GDM1 (cell line): ENCODE results near the gene NANS.

Source experiments
- DNase-seq: peaks from one replicate; lab custom pipeline; 2025; lab: John Stamatoyannopoulos, UW

NANS gene

GRCh38 chr9:98038958-98039357, 17.6 kb upstream of the NANS start:
- DNase-seq = no peak

- DNase-seq = no peak
These were observed 16.9 kb upstream of the NANS start for GRCh38 chr9:98039607-98040017.

- DNase-seq = no peak
These were observed 16.3 kb upstream of the NANS start for GRCh38 chr9:98040212-98040611.

- DNase-seq = no peak
These were observed 12.6 kb upstream of the NANS start for GRCh38 chr9:98043915-98044314.

GRCh38 chr9:98045234-98046179, 11.0 kb upstream of the NANS start:
- peak; percentile 82 for DNase-seq

DNA sequence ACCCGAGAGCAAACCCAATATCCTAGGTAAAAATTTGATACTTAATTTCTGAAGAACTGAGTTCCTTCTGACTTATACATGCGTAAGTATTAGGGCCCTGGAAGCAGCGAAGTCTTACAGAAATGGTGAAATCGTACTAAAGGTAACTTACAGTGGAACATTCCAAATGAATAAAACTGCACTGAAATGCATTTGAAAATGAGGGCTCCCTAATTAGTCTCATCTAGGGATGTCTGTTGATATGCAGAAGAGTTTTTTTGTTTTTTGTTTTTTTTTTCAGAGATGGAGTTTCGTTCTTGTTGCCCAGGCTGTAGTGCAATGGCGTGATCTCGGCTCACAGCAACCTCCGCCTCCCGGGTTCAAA, 10.4 kb upstream of the NANS start:
- no peak for DNase-seq

DNA sequence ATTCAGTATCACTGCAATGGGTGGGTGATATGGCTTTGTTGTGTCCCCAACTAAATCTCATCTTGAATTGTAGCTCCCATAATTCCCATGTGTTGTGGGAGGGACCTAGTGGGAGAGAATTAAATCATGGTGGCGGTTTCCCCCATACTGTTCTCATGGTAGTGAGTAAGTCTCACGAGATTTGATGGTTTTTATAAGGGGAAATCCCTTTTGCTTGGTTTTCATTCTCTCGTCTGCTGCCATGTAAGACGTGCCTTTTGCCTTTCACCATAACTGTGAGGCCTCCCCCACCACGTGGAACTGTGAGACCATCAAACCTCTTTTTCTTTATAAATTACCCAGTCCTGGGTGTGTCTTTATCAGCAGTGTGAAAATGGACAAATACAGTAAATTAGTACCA, 9.5 kb upstream of the NANS start:
- DNase-seq = no peak

- peak; percentile 1 for DNase-seq
These were observed 7.1 kb upstream of the NANS start for GRCh38 chr9:98049288-98050072.

DNA sequence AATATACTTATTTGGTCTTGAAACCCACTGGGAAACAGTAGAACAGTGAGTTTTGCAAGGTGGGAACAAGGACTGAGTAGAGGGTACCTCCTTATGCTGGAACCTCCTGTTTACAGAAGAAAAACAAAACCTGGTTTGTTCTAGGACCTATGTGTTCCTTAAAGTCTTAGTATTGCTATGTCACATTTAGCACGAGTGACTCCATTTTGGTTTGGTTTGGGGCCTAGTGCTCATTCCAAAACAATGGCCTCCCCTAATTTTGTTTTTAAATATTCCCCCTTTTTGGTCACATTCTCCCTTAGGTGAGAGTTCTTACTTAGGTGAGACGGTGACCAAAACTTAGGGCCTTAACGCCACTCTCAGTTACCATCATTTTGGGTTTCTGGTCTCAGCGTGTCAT, 6.2 kb upstream of the NANS start:
- DNase-seq = no peak

DNA sequence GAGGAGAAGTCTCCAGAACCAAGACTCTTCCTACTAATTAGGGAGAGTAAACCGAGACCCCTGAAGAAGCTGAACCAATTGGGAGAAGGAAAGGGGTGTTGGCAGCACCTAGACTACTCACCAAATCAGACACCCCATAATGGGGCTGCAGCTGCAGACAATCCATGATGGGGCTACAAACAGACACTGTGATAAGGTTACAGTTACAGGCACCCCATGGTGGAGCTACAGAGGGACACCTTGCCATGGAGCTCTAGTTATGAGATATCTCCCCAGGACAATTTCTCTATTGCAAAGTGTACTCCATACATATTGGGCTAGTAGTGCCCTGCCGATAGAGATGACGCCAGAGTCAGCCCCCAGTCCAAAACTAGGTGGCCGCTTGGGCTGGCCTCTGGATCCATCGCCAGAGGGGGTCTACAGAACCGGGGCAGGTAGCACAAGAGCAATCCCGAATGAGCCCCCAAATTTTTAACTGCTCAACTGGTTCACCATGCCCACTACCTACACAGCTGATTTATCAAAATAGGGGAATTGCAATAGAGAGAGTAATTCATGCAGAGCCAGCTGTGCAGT, 2.1 kb upstream of the NANS start:
- no peak for DNase-seq

DNA sequence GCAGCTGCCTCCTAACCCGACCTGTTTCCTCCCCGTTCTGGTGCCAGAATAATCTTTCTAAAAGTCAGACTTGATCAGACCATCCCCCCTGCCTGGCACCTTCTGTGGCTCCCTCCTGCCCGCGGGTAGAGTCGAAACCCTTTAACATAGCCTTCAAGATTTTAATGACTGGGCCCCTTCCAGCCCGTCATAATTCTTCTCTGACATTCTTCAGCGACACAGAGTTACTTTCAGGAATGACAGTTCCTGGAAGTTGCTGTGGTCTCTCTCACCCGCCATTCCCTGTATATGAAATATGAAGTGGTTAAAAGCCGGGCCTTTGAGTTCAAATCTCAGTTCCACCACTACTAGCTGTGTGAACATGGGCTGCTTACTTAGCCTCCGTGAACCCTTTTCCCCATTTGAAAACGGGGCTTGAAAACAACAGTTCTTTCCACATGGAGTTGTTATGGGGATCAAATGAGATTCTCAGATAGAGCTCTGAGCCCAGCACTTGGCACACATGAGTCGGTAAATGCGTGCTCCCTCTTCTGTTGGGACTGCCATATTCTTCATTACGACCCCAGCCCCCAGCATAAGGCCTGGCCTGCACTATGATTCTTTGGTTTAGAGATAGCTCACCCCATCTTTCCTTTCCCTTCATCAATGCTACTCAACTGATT, 737 bp downstream of the NANS start:
- no peak for DNase-seq

DNA sequence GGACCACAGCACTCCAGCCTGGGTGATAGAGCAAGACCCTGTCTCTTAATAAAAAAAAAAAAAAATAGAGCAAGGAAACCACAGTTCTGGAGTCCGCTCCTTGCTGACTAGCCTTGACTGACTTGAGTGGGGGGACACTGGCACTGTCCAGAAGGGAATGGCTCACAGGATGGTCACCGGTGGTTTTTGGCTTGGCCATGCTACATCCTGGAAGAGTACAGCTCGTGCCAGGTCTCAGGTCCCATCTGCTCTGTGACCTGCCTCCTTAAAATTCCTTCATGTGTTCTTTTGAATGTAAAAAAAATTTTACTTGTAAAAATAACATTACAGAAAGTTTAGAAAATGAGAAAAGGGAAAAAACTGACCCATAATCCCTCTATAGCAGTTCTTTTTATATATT, 5.6 kb downstream of the NANS start:
- DNase-seq = no peak

GRCh38 chr9:98064623-98065392, 8.3 kb downstream of the NANS start:
- no peak for DNase-seq

DNA sequence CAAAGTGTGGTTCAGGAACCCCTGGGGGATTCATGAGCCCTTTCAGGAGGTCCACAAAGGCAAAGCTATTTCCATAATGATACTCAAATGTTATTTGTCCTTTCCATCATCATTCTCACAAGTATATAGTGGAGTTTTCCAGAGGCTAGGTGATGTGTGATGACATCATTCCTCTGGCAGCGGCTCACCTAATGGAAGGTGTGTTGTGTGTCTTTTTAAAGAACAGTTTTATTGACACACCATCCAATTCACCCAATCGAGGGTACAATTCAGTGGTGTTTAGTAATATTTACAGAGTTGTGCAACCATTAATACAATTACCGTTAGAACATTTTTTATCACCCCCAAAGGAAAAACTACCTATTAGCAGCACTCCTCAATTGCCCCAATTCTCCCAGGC, 9.7 kb downstream of the NANS start:
- no peak for DNase-seq

DNA sequence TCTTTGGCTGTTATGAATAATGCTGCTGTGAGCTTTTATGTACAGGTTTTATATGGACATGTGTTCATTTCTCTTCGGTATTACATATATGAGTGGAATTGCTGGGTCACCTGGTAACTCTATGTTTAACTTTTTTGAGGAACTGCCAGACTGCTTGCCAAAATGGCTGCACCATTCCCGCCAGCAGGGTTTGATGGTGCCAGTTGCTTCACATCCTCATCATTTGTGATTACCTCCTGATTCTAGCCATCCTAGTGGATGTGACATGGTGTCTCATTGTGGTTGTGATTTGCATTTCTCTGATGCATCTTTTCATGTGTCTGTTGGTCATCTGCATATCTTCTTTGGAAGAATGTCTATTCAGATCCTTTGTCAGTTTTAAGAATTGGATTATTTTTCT, 10.7 kb downstream of the NANS start:
- DNase-seq = no peak

GRCh38 chr9:98069551-98069950, 13.0 kb downstream of the NANS start:
- DNase-seq = no peak

DNA sequence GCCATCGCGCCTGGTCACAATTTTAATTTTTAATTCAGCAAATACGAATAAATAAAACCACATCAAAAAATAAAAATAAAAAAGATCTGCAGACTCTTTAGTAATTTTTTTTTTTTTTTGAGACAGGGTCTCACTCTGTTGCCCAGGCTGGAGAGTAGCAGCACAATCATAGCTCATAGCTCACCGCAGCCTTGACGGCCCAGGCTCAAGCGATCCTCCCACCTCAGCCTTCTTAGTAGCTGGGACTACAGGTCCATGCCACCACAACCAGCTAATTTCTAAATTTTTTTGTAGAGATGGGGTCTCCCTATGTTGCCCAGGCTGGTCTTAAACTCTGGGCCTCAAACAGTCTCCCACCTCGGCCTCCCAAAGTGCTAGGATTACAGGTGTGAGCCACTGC, 14.2 kb downstream of the NANS start:
- DNase-seq = no peak

- no peak for DNase-seq
These were observed 15.2 kb downstream of the NANS start for GRCh38 chr9:98071737-98072136.

- DNase-seq = no peak
These were observed 17.8 kb downstream of the NANS start for GRCh38 chr9:98074115-98074990.

GRCh38 chr9:98075332-98075805, 18.8 kb downstream of the NANS start:
- DNase-seq = no peak
